Activated CD8-positive, alpha-beta T cell treated with anti-CD3 and anti-CD28 coated beads for 36 hours (primary cell): Measurements from ENCODE around the gene SMARCB1. TPM values are rescaled to one million over a fixed set of nuclear protein-coding genes. Genes with fewer than 3 reads are reported as not detected.

ENCODE experiments used
- ATAC-seq: fragments of 200-7000 bp; cut with Tn5 transposase; one replicate; pipeline ENCODE4 v1.10.0; 2021; ENCODE audit warnings: mild to moderate bottlenecking, moderate library complexity
- CTCF ChIA-PET: fragments of 350-600 bp; sonication (Branson Sonifier 250); formaldehyde crosslinking; loops from one replicate; lab custom pipeline; 2021; ENCODE audit warnings: antibody characterized with exemption; lab: Charles Lee
- POLR2A ChIA-PET: fragments of 350-600 bp; sonication (Branson Sonifier 250); formaldehyde crosslinking; loops from one replicate; lab custom pipeline; 2021; ENCODE audit warnings: antibody characterized with exemption; lab: Charles Lee
- DNase-seq: peaks from one replicate; pipeline ENCODE4 v3.0.0-alpha.2; 2020
- H3K27ac Mint-ChIP-seq: one replicate; pipeline ENCODE4 v1.8.0; 2021; ENCODE audit warnings: mild to moderate bottlenecking, mixed read lengths
- H3K27me3 Mint-ChIP-seq: one replicate; pipeline ENCODE4 v1.8.0; 2021; ENCODE audit warnings: mixed read lengths
- H3K36me3 Mint-ChIP-seq: one replicate; pipeline ENCODE4 v1.8.0; 2021; ENCODE audit warnings: low read depth, mixed read lengths
- H3K4me1 Mint-ChIP-seq: one replicate; pipeline ENCODE4 v1.8.0; 2021; ENCODE audit warnings: low read depth, mixed read lengths
- H3K4me3 Mint-ChIP-seq: one replicate; pipeline ENCODE4 v1.8.0; 2021; ENCODE audit warnings: mild to moderate bottlenecking, moderate library complexity, mixed read lengths
- H3K9me3 Mint-ChIP-seq: one replicate; pipeline ENCODE4 v1.8.0; 2021; ENCODE audit warnings: mixed read lengths
- CTCF ChIP-seq: fragments of 200-600 bp; IDR thresholded peaks from one replicate; pipeline ENCODE4 v1.8.0; 2022; ENCODE audit warnings: antibody characterized with exemption, mild to moderate bottlenecking
- intact Hi-C: fragments of 100-400 bp; cut with micrococcal nuclease; formaldehyde crosslinking; loops from one replicate; pipeline ENCODE4 v1.10.0; 2022
- total RNA-seq, 2 experiments: library from RNA; stranded (reverse); gene quantifications; one replicate each; pipeline ENCODE4 v1.2.3, GENCODE V29; 2021

Gene SMARCB1
- total RNA-seq, 2 experiments from 2014 or later: 82.8 to 86.3 TPM

GRCh38 chr22:23769321-23769965, 17.3 kb upstream of the SMARCB1 start:
- H3K9me3 Mint-ChIP-seq: no peaks in the 10 kb centered on the region
- H3K36me3 Mint-ChIP-seq: peaks cover 15% of the 10 kb centered on the region
- H3K4me1 Mint-ChIP-seq: peaks cover 27% of the 10 kb centered on the region
- ChIA-PET POLR2A (interaction anchor here (2.1 to 2.3 kb wide), 2 partner anchors 8 to 20 kb away, joined by 7 to 9 read pairs; no protein-coding TSS in a partner anchor), CTCF (interaction anchor here (0.9 to 5.4 kb wide), 8 partner anchors 8 to 89 kb away, joined by 3 to 48 read pairs (median 3); partner anchors contain the start of genes SLC2A11 and ZNF70)
- no peak overlapping the region for H3K27ac Mint-ChIP-seq
- no peaks in the 10 kb centered on the region for H3K27me3 Mint-ChIP-seq
- intact Hi-C loops: loop anchor here (5.0 kb wide), 1 partner anchor 78 kb away; no protein-coding TSS in a partner anchor
- H3K4me3 Mint-ChIP-seq: no peak overlapping the region
- no peak for TF ChIP-seq CTCF
- no peak for ATAC-seq
- DNase-seq: no peak

- peaks cover 11% of the 10 kb centered on the region for H3K4me1 Mint-ChIP-seq
- intact Hi-C loops: loop anchor here (5.0 kb wide), 1 partner anchor 65 kb away; the partner anchor contains the start of gene DERL3
- CTCF ChIA-PET: interaction anchor here (1.6 to 3.2 kb wide), 4 partner anchors 14 to 86 kb away, joined by 3 to 12 read pairs (median 6); partner anchors contain the start of genes SLC2A11 and SMARCB1
Measured at GRCh38 chr22:23772315-23772648, 14.5 kb upstream of the SMARCB1 start.

GRCh38 chr22:23772649-23773473, 13.9 kb upstream of the SMARCB1 start, which contains the start of gene MMP11:
TSS of gene MMP11 (plus strand) at chr22:23772849. CDS start at chr22:23772871, 22 bp downstream.
- H3K36me3 Mint-ChIP-seq: no peaks in the 10 kb centered on the region
- TF ChIP-seq CTCF: no peak
- CTCF ChIA-PET: interaction anchor here (1.6 to 3.2 kb wide), 4 partner anchors 14 to 85 kb away, joined by 3 to 12 read pairs (median 6); partner anchors contain the start of genes SLC2A11 and SMARCB1

More at GRCh38 chr22:23772315-23772648, 14.5 kb upstream of the SMARCB1 start:
- DNase-seq: no peak
- no peak for TF ChIP-seq CTCF
- POLR2A ChIA-PET: interaction anchor here (0.9 to 2.7 kb wide), 3 partner anchors 9 to 56 kb away, joined by 3 to 9 read pairs (median 3); no protein-coding TSS in a partner anchor
- no peaks in the 10 kb centered on the region for H3K9me3 Mint-ChIP-seq
- H3K4me3 Mint-ChIP-seq: peak overlapping the region; percentile 65
- no peaks in the 10 kb centered on the region for H3K36me3 Mint-ChIP-seq
- ATAC-seq: no peak
- no peaks in the 10 kb centered on the region for H3K27me3 Mint-ChIP-seq
- no peak overlapping the region for H3K27ac Mint-ChIP-seq

GRCh38 chr22:23773483-23774113, 13.2 kb upstream of the SMARCB1 start:
- Mint-ChIP-seq H3K4me1 (peaks cover 11% of the 10 kb centered on the region), H3K4me3 (no peak overlapping the region), H3K27me3 (no peaks in the 10 kb centered on the region), H3K9me3 (no peaks in the 10 kb centered on the region), H3K27ac (no peak overlapping the region), H3K36me3 (no peaks in the 10 kb centered on the region)
- DNase-seq (no peak), ATAC-seq (no peak)
- intact Hi-C loops: loop anchor here (5.0 kb wide), 1 partner anchor 64 kb away; the partner anchor contains the start of gene DERL3
- no peak for TF ChIP-seq CTCF
- ChIA-PET POLR2A (interaction anchor here (1.2 to 2.2 kb wide), 2 partner anchors 8 to 13 kb away, joined by 3 to 14 read pairs; partner anchors contain the start of gene SMARCB1), CTCF (interaction anchor here (1.6 to 3.2 kb wide), 3 partner anchors 13 to 85 kb away, joined by 3 to 12 read pairs (median 7); partner anchors contain the start of genes SLC2A11 and SMARCB1)

More at GRCh38 chr22:23772649-23773473, 13.9 kb upstream of the SMARCB1 start, which contains the start of gene MMP11:
- POLR2A ChIA-PET: interaction anchor here (0.9 to 2.7 kb wide), 3 partner anchors 9 to 57 kb away, joined by 3 to 9 read pairs (median 3); no protein-coding TSS in a partner anchor
- Mint-ChIP-seq H3K9me3 (no peaks in the 10 kb centered on the region), H3K4me1 (peaks cover 11% of the 10 kb centered on the region), H3K4me3 (peak within 1 kb of the TSS; percentile 65), H3K27ac (no peak within 1 kb of the TSS), H3K27me3 (no peaks in the 10 kb centered on the region)
- intact Hi-C loops: loop anchor here (5.0 kb wide), 1 partner anchor 64 kb away; the partner anchor contains the start of gene DERL3
- peak; percentile 57 for ATAC-seq
- DNase-seq: peak; percentile 62
